Trophoblast cell (in vitro differentiated cells and primary cell): ENCODE measurements around the gene ADRB1.

ENCODE experiments used
- DNase-seq, 2 donors: peaks; one replicate each; pipeline ENCODE4 v3.0.0-alpha.2; 2016
- H2AFZ ChIP-seq: 2 replicates; pipeline ENCODE4 v1.6.1; 2013; ENCODE audit warnings: low read length, moderate library complexity, mild to moderate bottlenecking; ENCODE audit not compliant: insufficient read depth, poor library complexity
- H2AK5ac ChIP-seq: 2 replicates; pipeline ENCODE4 v1.6.1; 2013; ENCODE audit warnings: mild to moderate bottlenecking, low read length
- H2BK120ac ChIP-seq: 2 replicates; pipeline ENCODE4 v1.6.1; 2013; ENCODE audit warnings: low read length, mild to moderate bottlenecking, moderate library complexity; ENCODE audit not compliant: insufficient read depth, poor library complexity
- H2BK12ac ChIP-seq: 2 replicates; pipeline ENCODE4 v1.6.1; 2013; ENCODE audit warnings: mild to moderate bottlenecking, low read length, moderate library complexity
- H2BK5ac ChIP-seq: 2 replicates; pipeline ENCODE4 v1.6.1; 2013; ENCODE audit warnings: low read length, low read depth, moderate library complexity, mild to moderate bottlenecking; ENCODE audit not compliant: poor library complexity
- H3K14ac ChIP-seq: 2 replicates; pipeline ENCODE4 v1.6.1; 2013; ENCODE audit warnings: mild to moderate bottlenecking, low read length
- H3K18ac ChIP-seq: 2 replicates; pipeline ENCODE4 v1.6.1; 2013; ENCODE audit warnings: mild to moderate bottlenecking, low read length
- H3K23ac ChIP-seq: 2 replicates; pipeline ENCODE4 v1.6.1; 2013; ENCODE audit warnings: low read length
- H3K27ac ChIP-seq: 2 replicates; pipeline ENCODE4 v1.5.1; 2013; ENCODE audit warnings: low read depth, mild to moderate bottlenecking, inconsistent platforms, low read length, moderate library complexity
- H3K27me3 ChIP-seq: 2 replicates; pipeline ENCODE4 v1.6.1; 2013; ENCODE audit warnings: inconsistent platforms, mild to moderate bottlenecking, low read length, moderate library complexity; ENCODE audit not compliant: insufficient read depth
- H3K36me3 ChIP-seq, 2 experiments: 1 replicate in 1 of 2; 2 replicates in 1 of 2; pipeline ENCODE4 v1.6.1; 2013; ENCODE audit warnings: low read length in 2 of 2, mild to moderate bottlenecking in 2 of 2, moderate library complexity in 1 of 2; ENCODE audit not compliant: insufficient read depth in 2 of 2, control insufficient read depth in 1 of 2
- H3K4ac ChIP-seq: 2 replicates; pipeline ENCODE4 v1.6.1; 2013; ENCODE audit warnings: low read depth, mild to moderate bottlenecking, low read length, moderate library complexity
- H3K4me1 ChIP-seq, 2 experiments: 1 replicate in 1 of 2; 2 replicates in 1 of 2; pipeline ENCODE4 v1.6.1; 2013; ENCODE audit warnings: low read length in 2 of 2, mild to moderate bottlenecking in 2 of 2, moderate library complexity in 1 of 2; ENCODE audit not compliant: insufficient read depth in 2 of 2, control insufficient read depth in 1 of 2
- H3K4me2 ChIP-seq: 2 replicates; pipeline ENCODE4 v1.6.1; 2013; ENCODE audit warnings: inconsistent platforms, mild to moderate bottlenecking, low read length, moderate library complexity
- H3K4me3 ChIP-seq: 2 replicates; pipeline ENCODE4 v1.5.1; 2013; ENCODE audit warnings: mild to moderate bottlenecking, low read depth, low read length, inconsistent platforms
- H3K79me1 ChIP-seq: one replicate; pipeline ENCODE4 v1.6.1; 2013; ENCODE audit warnings: low read length
- H3K79me2 ChIP-seq: 2 replicates; pipeline ENCODE4 v1.6.1; 2013; ENCODE audit warnings: low read length, mild to moderate bottlenecking; ENCODE audit not compliant: control insufficient read depth, insufficient read depth, poor library complexity
- H3K9ac ChIP-seq: 2 replicates; pipeline ENCODE4 v1.6.1; 2013; ENCODE audit warnings: mild to moderate bottlenecking, low read length
- H3K9me3 ChIP-seq: 2 replicates; pipeline ENCODE4 v1.6.1; 2013; ENCODE audit warnings: low read depth, mild to moderate bottlenecking, control low read depth, inconsistent platforms, low read length; ENCODE audit not compliant: insufficient read depth
- H4K12ac ChIP-seq: 2 replicates; pipeline ENCODE4 v1.6.1; 2013; ENCODE audit warnings: low read depth, mild to moderate bottlenecking, low read length, moderate library complexity
- H4K8ac ChIP-seq: 2 replicates; pipeline ENCODE4 v1.6.1; 2013; ENCODE audit warnings: low read depth, mild to moderate bottlenecking, low read length, moderate library complexity
- H4K91ac ChIP-seq: one replicate; pipeline ENCODE4 v1.6.1; 2013; ENCODE audit warnings: low read depth, mild to moderate bottlenecking, low read length, moderate library complexity
- WGBS: extraction: QIAGEN DNeasy Blood & Tissue Kit; methylation state at CpG from one replicate; pipeline ENCODE4 v1.1.7; 2013; ENCODE audit warnings: missing lambda C conversion rate; ENCODE audit not compliant: insufficient read length, insufficient coverage; ENCODE audit errors: extremely low coverage; 5-methylcytosine and 5-hydroxymethylcytosine counted together

ADRB1 gene

GRCh38 chr10:114030140-114030539, 13.5 kb upstream of the ADRB1 start:
- no peak overlapping the region for H4K8ac ChIP-seq
- no peak overlapping the region for H2BK5ac ChIP-seq
- no peak overlapping the region for H3K18ac ChIP-seq
- H3K4me2 ChIP-seq, result no peak overlapping the region
- no peak overlapping the region for H2AK5ac ChIP-seq
- no peak overlapping the region for H4K91ac ChIP-seq
- no peak overlapping the region for H2BK12ac ChIP-seq
- H2BK120ac ChIP-seq, result no peak overlapping the region
- no peak overlapping the region for H3K27ac ChIP-seq
- H3K36me3 ChIP-seq, result no peaks in the 10 kb centered on the region
- DNase-seq, result no peak
- H3K9ac ChIP-seq, result no peak overlapping the region
- no peak overlapping the region for H3K4ac ChIP-seq
- H3K23ac ChIP-seq, result no peak overlapping the region
- H3K9me3 ChIP-seq, result no peaks in the 10 kb centered on the region
- H2AFZ ChIP-seq, result no peak overlapping the region
- peaks cover 0 to 3% of the 10 kb centered on the region in 2 experiments for H3K4me1 ChIP-seq
- no peak overlapping the region for H4K12ac ChIP-seq
- H3K27me3 ChIP-seq, result no peaks in the 10 kb centered on the region
- no CpG with 5 or more reads among the region's 6 CpGs for WGBS
- H3K79me1 ChIP-seq, result peaks cover 2% of the 10 kb centered on the region
- no peaks in the 10 kb centered on the region for H3K79me2 ChIP-seq
- no peak overlapping the region for H3K4me3 ChIP-seq
- H3K14ac ChIP-seq, result no peak overlapping the region

- Histone ChIP-seq H3K23ac (no peak overlapping the region), H3K4me3 (no peak overlapping the region), H3K4me1 (peaks cover 0 to 1% of the 10 kb centered on the region in 2 experiments), H3K9me3 (no peaks in the 10 kb centered on the region), H3K9ac (no peak overlapping the region), H3K36me3 (no peaks in the 10 kb centered on the region), H3K79me1 (peaks cover under 1% of the 10 kb centered on the region), H2BK12ac (no peak overlapping the region), H3K27ac (no peak overlapping the region), H2BK120ac (no peak overlapping the region), H4K8ac (no peak overlapping the region), H4K12ac (no peak overlapping the region), H3K18ac (no peak overlapping the region), H3K14ac (no peak overlapping the region), H4K91ac (no peak overlapping the region), H3K27me3 (no peaks in the 10 kb centered on the region), H2AFZ (no peak overlapping the region), H2AK5ac (no peak overlapping the region), H2BK5ac (no peak overlapping the region), H3K4me2 (no peak overlapping the region), H3K79me2 (no peaks in the 10 kb centered on the region), H3K4ac (no peak overlapping the region)
- DNase-seq, result no peak
- no CpG with 5 or more reads among the region's 6 CpGs for WGBS
These were observed 12.3 kb upstream of the ADRB1 start for GRCh38 chr10:114031073-114031972.

- H3K79me2 ChIP-seq, result no peaks in the 10 kb centered on the region
These were observed 10.1 kb upstream of the ADRB1 start for GRCh38 chr10:114033566-114033965.

DNA sequence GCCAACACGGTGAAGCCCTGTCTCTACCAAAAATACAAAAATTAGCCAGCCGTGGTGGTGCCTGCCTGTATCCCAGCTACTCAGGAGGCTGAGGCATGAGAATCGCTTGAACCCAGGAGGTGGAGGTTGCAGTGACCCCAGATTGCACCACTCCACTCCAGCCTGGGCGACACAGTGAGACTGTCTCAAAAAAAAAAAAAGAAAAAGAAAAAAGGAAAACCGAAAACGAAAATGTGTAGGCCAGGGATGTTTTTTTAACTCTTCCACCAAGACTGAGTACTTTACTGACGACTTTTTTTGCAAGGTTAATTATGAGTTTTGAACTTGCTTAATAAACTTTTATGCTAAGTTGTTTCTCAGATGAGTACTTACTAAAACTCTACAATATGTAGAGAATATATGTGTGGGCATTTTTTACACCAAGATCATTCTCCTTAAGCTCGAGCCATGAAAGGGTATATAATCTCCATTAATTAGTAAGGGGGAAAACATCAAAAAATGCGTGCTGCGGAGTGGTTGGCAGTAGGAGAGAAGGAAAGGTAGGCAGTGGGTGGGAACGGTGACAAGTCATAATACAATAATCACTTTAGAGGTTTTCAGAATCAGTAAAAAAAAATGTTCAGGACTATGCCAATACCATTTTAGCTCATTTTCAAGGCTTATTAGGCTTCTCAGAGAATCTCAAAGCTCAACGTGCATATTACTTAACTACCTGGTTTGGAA, 8.6 kb upstream of the ADRB1 start:
- no CpG with 5 or more reads among the region's 12 CpGs for WGBS
- Histone ChIP-seq H3K36me3 (no peaks in the 10 kb centered on the region), H3K4me1 (no peaks in the 10 kb centered on the region), H2AK5ac (no peak overlapping the region), H3K23ac (no peak overlapping the region), H2BK120ac (no peak overlapping the region), H2BK12ac (no peak overlapping the region), H2AFZ (no peak overlapping the region), H3K27ac (no peak overlapping the region), H3K14ac (no peak overlapping the region), H2BK5ac (no peak overlapping the region), H3K9ac (no peak overlapping the region), H4K8ac (no peak overlapping the region), H3K4ac (no peak overlapping the region), H3K4me3 (no peak overlapping the region), H3K18ac (no peak overlapping the region), H3K79me1 (no peaks in the 10 kb centered on the region), H3K9me3 (no peaks in the 10 kb centered on the region), H3K27me3 (no peaks in the 10 kb centered on the region), H3K4me2 (no peak overlapping the region), H4K91ac (no peak overlapping the region), H3K79me2 (no peaks in the 10 kb centered on the region), H4K12ac (no peak overlapping the region)
- no peak for DNase-seq

More at GRCh38 chr10:114033566-114033965, 10.1 kb upstream of the ADRB1 start:
- Histone ChIP-seq H2AFZ (no peak overlapping the region), H3K9ac (no peak overlapping the region), H4K8ac (no peak overlapping the region), H3K4ac (no peak overlapping the region), H3K14ac (no peak overlapping the region), H3K9me3 (no peaks in the 10 kb centered on the region), H3K79me1 (no peaks in the 10 kb centered on the region), H3K4me1 (no peaks in the 10 kb centered on the region), H3K18ac (no peak overlapping the region), H3K4me3 (no peak overlapping the region), H3K27me3 (no peaks in the 10 kb centered on the region), H3K4me2 (no peak overlapping the region), H2AK5ac (no peak overlapping the region), H3K36me3 (no peaks in the 10 kb centered on the region), H2BK5ac (no peak overlapping the region), H3K27ac (no peak overlapping the region), H4K91ac (no peak overlapping the region), H4K12ac (no peak overlapping the region), H2BK12ac (no peak overlapping the region), H2BK120ac (no peak overlapping the region), H3K23ac (no peak overlapping the region)
- no CpG with 5 or more reads among the region's 3 CpGs for WGBS
- DNase-seq, result peak in 1 of 2 donors; percentile 19
